ENCODE data around the gene NAPEPLD.
"Not testable (repeated sequence)": the region's sequence is repeated elsewhere in the genome, so short reads cannot be mapped to it uniquely, and the experiment has no call there.

Gene NAPEPLD

DNA sequence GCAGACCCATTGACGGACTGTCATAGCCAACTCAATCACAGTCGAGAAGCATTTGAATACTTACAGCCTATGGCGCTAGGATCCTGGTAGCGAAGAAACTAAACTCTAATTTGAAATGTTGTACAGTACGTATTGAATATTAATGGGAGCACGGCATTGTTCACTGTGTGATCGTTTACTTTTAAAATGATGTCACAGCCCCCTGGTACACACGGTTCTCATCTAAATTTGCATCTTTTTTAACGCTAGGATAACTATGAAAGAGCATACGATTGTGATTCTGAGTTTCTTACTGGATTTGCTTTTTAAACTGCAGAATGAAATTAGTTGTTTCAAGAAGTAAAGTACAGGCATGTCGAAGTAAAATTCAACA is 895 bp upstream of the NAPEPLD start:
- Histone ChIP-seq H3F3A (ENCODE audit: insufficient read depth, low read length) (peaks cover 12% of the 10 kb centered on the region; the same call in 1 of the 2 replicates), H3K9me2 (replicated peaks; ENCODE audit: insufficient read depth, low read length) (no peaks in the 10 kb centered on the region), H3K9me3 (replicated peaks; ENCODE audit: insufficient read depth, low read length) (no peaks in the 10 kb centered on the region), H3K27me3 (replicated peaks; ENCODE audit: insufficient read depth, low read length) (no peaks in the 10 kb centered on the region), H3K4me2 (ENCODE audit: low read depth, low read length) (peak overlapping the region; percentile 97), H3K4me1 (ENCODE audit: low read length) (peaks cover 7% of the 10 kb centered on the region), H3K4me3 (ENCODE audit: low read length) (peak overlapping the region; percentile 92), H3K36me3 (replicated peaks; ENCODE audit: insufficient read depth, low read length) (no peaks in the 10 kb centered on the region), H4K20me1 (ENCODE audit: insufficient read depth, low read length) (no peaks in the 10 kb centered on the region), H3K9ac (ENCODE audit: low read length) (peak overlapping the region; percentile 89), H3K27ac (ENCODE audit: low read length) (peak overlapping the region; percentile 62; the same call in 1 of the 2 replicates), H2AFZ (ENCODE audit: low read length) (peak overlapping the region; percentile 98), H3K79me2 (ENCODE audit: low read length) (no peaks in the 10 kb centered on the region)
- DNase-seq = no peak
- TF ChIP-seq EZH2phosphoT487 (IDR thresholded peaks at IDR 0.05; ENCODE audit: low read length) (no peak), EZH2 (optimal IDR thresholded peaks at IDR 0.05; ENCODE audit: low read depth, low read length) (no peak)
- TF ChIP-seq, protein P1, sequence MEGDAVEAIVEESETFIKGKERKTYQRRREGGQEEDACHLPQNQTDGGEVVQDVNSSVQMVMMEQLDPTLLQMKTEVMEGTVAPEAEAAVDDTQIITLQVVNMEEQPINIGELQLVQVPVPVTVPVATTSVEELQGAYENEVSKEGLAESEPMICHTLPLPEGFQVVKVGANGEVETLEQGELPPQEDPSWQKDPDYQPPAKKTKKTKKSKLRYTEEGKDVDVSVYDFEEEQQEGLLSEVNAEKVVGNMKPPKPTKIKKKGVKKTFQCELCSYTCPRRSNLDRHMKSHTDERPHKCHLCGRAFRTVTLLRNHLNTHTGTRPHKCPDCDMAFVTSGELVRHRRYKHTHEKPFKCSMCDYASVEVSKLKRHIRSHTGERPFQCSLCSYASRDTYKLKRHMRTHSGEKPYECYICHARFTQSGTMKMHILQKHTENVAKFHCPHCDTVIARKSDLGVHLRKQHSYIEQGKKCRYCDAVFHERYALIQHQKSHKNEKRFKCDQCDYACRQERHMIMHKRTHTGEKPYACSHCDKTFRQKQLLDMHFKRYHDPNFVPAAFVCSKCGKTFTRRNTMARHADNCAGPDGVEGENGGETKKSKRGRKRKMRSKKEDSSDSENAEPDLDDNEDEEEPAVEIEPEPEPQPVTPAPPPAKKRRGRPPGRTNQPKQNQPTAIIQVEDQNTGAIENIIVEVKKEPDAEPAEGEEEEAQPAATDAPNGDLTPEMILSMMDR (IDR thresholded peaks at IDR 0.05; ENCODE audit: low read length) = no peak; the same call in 1 of the 2 replicates

DNA sequence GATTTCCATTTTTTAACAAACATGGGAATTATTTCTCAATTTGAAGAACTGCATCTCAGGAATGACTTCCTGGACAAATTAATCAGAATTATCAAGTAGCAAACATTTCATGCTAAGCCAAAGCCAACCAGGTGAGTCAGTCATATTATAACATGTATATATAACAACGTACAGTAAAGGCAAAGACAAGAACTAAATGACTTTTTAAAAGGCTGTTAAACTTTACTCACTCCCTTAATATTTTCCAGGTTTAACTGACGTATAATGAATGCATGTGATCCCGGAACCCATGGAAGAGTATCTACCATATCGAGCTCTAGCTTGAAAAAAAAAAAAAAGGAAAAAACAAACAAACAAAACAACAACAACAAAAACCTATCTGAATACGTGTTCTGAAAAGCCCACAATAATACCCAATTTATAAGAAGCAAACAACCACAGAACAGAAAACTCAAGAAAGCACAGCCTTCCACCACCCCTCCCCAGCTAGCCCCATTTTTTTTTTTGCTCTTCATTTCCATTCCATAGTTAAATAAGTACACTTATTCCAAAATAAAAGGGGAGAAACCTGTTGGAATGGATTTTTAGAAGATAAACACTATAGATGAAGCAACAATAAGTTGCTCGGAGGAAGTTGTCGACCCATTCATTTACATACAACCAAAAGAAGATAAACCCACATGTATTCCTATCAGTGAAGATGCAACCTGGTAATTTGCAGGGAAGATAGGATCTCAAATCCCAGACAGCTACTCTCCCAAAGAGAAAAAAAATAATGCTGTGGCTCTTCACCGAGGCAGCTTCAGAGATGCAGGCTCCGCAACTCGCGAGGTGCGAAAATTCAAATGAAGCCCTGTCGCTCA is 537 bp downstream of the NAPEPLD start:
- Histone ChIP-seq H4K20me1 (ENCODE audit: insufficient read depth, low read length) (no peaks in the 10 kb centered on the region), H3K9me2 (replicated peaks; ENCODE audit: insufficient read depth, low read length) (no peaks in the 10 kb centered on the region), H3K79me2 (ENCODE audit: low read length) (no peaks in the 10 kb centered on the region), H3F3A (ENCODE audit: insufficient read depth, low read length) (peaks cover 12% of the 10 kb centered on the region; the same call in 1 of the 2 replicates), H3K4me1 (ENCODE audit: low read length) (peaks cover 7% of the 10 kb centered on the region), H2AFZ (ENCODE audit: low read length) (peak overlapping the region; percentile 71), H3K9me3 (replicated peaks; ENCODE audit: insufficient read depth, low read length) (no peaks in the 10 kb centered on the region), H3K4me2 (ENCODE audit: low read depth, low read length) (peak overlapping the region; percentile 97), H3K36me3 (replicated peaks; ENCODE audit: insufficient read depth, low read length) (no peaks in the 10 kb centered on the region), H3K27ac (ENCODE audit: low read length) (no peak overlapping the region), H3K4me3 (ENCODE audit: low read length) (peak overlapping the region; percentile 92), H3K9ac (ENCODE audit: low read length) (peak overlapping the region; percentile 89), H3K27me3 (replicated peaks; ENCODE audit: insufficient read depth, low read length) (no peaks in the 10 kb centered on the region)
- no peak for DNase-seq
- TF ChIP-seq EZH2phosphoT487 (IDR thresholded peaks at IDR 0.05; ENCODE audit: low read length) (no peak), EZH2 (optimal IDR thresholded peaks at IDR 0.05; ENCODE audit: low read depth, low read length) (no peak)
- TF ChIP-seq, protein P1 (IDR thresholded peaks at IDR 0.05; ENCODE audit: low read length) = no peak

DNA sequence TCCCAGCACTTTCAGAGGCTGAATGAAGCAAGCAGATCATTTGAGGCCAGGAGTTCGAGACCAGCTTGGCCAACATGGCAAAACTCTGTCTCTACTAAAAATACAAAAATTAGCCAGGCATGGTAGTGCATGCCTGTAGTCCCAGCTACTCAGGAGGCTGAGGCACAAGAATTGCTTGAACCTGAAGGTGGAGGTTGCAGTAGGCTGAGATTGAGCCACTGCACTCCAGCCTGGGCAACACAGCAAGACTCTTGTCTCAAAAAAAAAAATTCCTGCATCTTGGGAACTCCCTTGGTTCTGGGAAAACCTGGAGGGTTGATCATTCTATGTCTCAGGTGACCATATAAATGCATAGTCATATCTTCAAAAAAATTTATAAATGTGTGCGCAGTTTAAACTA is 4.1 kb downstream of the NAPEPLD start:
- H3K4me2 ChIP-seq (ENCODE audit: low read depth, low read length); H3K27me3 ChIP-seq (replicated peaks; ENCODE audit: insufficient read depth, low read length); H3K4me3 ChIP-seq (ENCODE audit: low read length); H3K79me2 ChIP-seq (ENCODE audit: low read length); H4K20me1 ChIP-seq (ENCODE audit: insufficient read depth, low read length); H2AFZ ChIP-seq (ENCODE audit: low read length); H3F3A ChIP-seq (ENCODE audit: insufficient read depth, low read length); H3K36me3 ChIP-seq (replicated peaks; ENCODE audit: insufficient read depth, low read length); H3K9ac ChIP-seq (ENCODE audit: low read length); DNase-seq; H3K27ac ChIP-seq (ENCODE audit: low read length); H3K9me3 ChIP-seq (replicated peaks; ENCODE audit: insufficient read depth, low read length); H3K4me1 ChIP-seq (ENCODE audit: low read length); H3K9me2 ChIP-seq (replicated peaks; ENCODE audit: insufficient read depth, low read length): not testable (repeated sequence)

DNA sequence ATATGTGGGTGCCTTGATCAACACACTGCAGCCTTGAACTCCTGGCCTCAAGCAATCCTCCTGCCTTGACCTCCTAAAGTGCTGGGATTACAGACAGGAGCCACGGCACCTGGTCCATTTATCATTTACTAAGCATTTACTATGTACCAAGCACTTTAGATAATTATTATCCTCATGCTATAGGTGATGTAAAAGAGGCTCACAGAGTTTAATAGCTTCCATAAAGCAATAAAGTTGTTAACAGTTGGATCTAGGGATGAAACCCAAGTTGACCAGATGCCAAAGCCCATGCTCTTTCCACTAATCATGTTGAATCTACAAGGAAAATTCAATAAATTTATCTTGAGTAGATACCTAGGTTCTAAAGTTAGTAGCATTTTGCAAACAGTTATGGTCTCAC is 5.0 kb downstream of the NAPEPLD start:
- no peak overlapping the region for H2AFZ ChIP-seq (ENCODE audit: low read length)
- H4K20me1 ChIP-seq (ENCODE audit: insufficient read depth, low read length) = no peaks in the 10 kb centered on the region
- no peaks in the 10 kb centered on the region for H3K9me2 ChIP-seq (replicated peaks; ENCODE audit: insufficient read depth, low read length)
- TF ChIP-seq, protein P1 (IDR thresholded peaks at IDR 0.05; ENCODE audit: low read length) = no peak
- TF ChIP-seq EZH2phosphoT487 (IDR thresholded peaks at IDR 0.05; ENCODE audit: low read length) (no peak), EZH2 (optimal IDR thresholded peaks at IDR 0.05; ENCODE audit: low read depth, low read length) (no peak)
- no peaks in the 10 kb centered on the region; the same call in 1 of the 2 replicates for H3K9me3 ChIP-seq (replicated peaks; ENCODE audit: insufficient read depth, low read length)
- no peak overlapping the region for H3K4me2 ChIP-seq (ENCODE audit: low read depth, low read length)
- H3F3A ChIP-seq (ENCODE audit: insufficient read depth, low read length) = no peaks in the 10 kb centered on the region
- no peak overlapping the region for H3K4me3 ChIP-seq (ENCODE audit: low read length)
- no peaks in the 10 kb centered on the region for H3K27me3 ChIP-seq (replicated peaks; ENCODE audit: insufficient read depth, low read length)
- no peak overlapping the region for H3K9ac ChIP-seq (ENCODE audit: low read length)
- no peaks in the 10 kb centered on the region for H3K36me3 ChIP-seq (replicated peaks; ENCODE audit: insufficient read depth, low read length)
- DNase-seq = no peak
- H3K4me1 ChIP-seq (ENCODE audit: low read length) = no peaks in the 10 kb centered on the region
- no peaks in the 10 kb centered on the region for H3K79me2 ChIP-seq (ENCODE audit: low read length)
- H3K27ac ChIP-seq (ENCODE audit: low read length) = no peak overlapping the region
